Neural cell (in vitro differentiated cells): Measurements from ENCODE around the gene ERBB4. TPM values are rescaled to one million over a fixed set of nuclear protein-coding genes. Genes with fewer than 3 reads are reported as not detected.

Experiments used
- H2AFZ ChIP-seq: fragments of 200-600, 300-800 bp; sonication (generic), shearing (Covaris generic); 2 replicates; pipeline ENCODE4 v1.6.0; 2014; ENCODE audit warnings: low read depth, mild to moderate bottlenecking, antibody characterized with exemption, low read length, moderate library complexity
- H3F3A ChIP-seq: fragments of 200-600 bp; shearing (Covaris generic); 2 replicates; pipeline ENCODE4 v1.6.1; 2016; ENCODE audit warnings: mild to moderate bottlenecking, moderate library complexity, mixed read lengths, antibody characterized with exemption, low read length; ENCODE audit not compliant: insufficient read depth, poor library complexity, severe bottlenecking
- H3K27ac ChIP-seq: fragments of 200-600, 300-800 bp; sonication (generic), shearing (Covaris generic); 2 replicates; pipeline ENCODE4 v1.5.1; 2014; ENCODE audit warnings: mild to moderate bottlenecking, low read length, moderate library complexity
- H3K27me3 ChIP-seq: fragments of 300-800, 200-600 bp; sonication (generic), shearing (Covaris generic); 2 replicates; pipeline ENCODE4 v1.6.0; 2014; ENCODE audit warnings: mild to moderate bottlenecking, low read depth, low read length, moderate library complexity; ENCODE audit not compliant: insufficient read depth
- H3K36me3 ChIP-seq: fragments of 300-800, 200-600 bp; sonication (generic), shearing (Covaris generic); 2 replicates; pipeline ENCODE4 v1.5.1; 2014; ENCODE audit warnings: mild to moderate bottlenecking, antibody characterized with exemption, low read length, moderate library complexity; ENCODE audit not compliant: insufficient read depth
- H3K4me2 ChIP-seq: fragments of 300-800, 200-600 bp; sonication (generic), shearing (Covaris generic); 2 replicates; pipeline ENCODE4 v1.6.0; 2014; ENCODE audit warnings: mild to moderate bottlenecking, low read length
- H3K4me3 ChIP-seq: fragments of 300-800, 200-600 bp; sonication (generic), shearing (Covaris generic); 2 replicates; pipeline ENCODE4 v1.5.1; 2014; ENCODE audit warnings: mild to moderate bottlenecking, low read length, moderate library complexity
- H3K79me2 ChIP-seq: fragments of 200-600 bp; shearing (Covaris generic); replicated peaks from 2 replicates; pipeline ENCODE4 v1.6.0; 2014; ENCODE audit warnings: mild to moderate bottlenecking, low read length, moderate library complexity; ENCODE audit not compliant: insufficient read depth
- H3K9ac ChIP-seq: fragments of 300-800, 200-600 bp; sonication (generic), shearing (Covaris generic); 2 replicates; pipeline ENCODE4 v1.6.1; 2016; ENCODE audit warnings: mild to moderate bottlenecking, low read length, mixed read lengths
- H3K9me2 ChIP-seq: fragments of 200-600 bp; shearing (Covaris generic); 2 replicates; pipeline ENCODE4 v1.6.1; 2016; ENCODE audit warnings: mild to moderate bottlenecking, low read length, mixed read lengths; ENCODE audit not compliant: insufficient read depth
- H3K9me3 ChIP-seq: fragments of 200-600, 300-800 bp; sonication (generic), shearing (Covaris generic); 2 replicates; pipeline ENCODE4 v1.6.1; 2016; ENCODE audit warnings: mild to moderate bottlenecking, mixed run types, low read length, moderate library complexity, mixed read lengths
- H4K20me1 ChIP-seq: fragments of 200-600 bp; shearing (Covaris generic); 2 replicates; pipeline ENCODE4 v1.6.1; 2016; ENCODE audit warnings: mild to moderate bottlenecking, mixed run types; ENCODE audit not compliant: insufficient read depth
- CTCF ChIP-seq: fragments of 450-650 bp; IDR thresholded peaks from 2 replicates; pipeline ENCODE4 v1.5.1; 2014; ENCODE audit warnings: antibody characterized with exemption, mild to moderate bottlenecking, moderate library complexity; ENCODE audit not compliant: poor library complexity, severe bottlenecking
- EP300 ChIP-seq: fragments of 450-650 bp; conservative IDR thresholded peaks from 2 replicates; pipeline ENCODE4 v1.6.1; 2014; ENCODE audit warnings: antibody characterized with exemption, mild to moderate bottlenecking, moderate library complexity; ENCODE audit not compliant: poor library complexity, severe bottlenecking
- EZH2 ChIP-seq: fragments of 200-600, 300-800 bp; shearing (Covaris generic), sonication (generic); IDR thresholded peaks from 2 replicates; pipeline ENCODE4 v1.6.1; 2014; ENCODE audit warnings: antibody characterized with exemption, low read length, borderline replicate concordance, mild to moderate bottlenecking; ENCODE audit not compliant: insufficient read depth, poor library complexity, severe bottlenecking
- MXI1 ChIP-seq: fragments of 450-650 bp; conservative IDR thresholded peaks from 2 replicates; pipeline ENCODE4 v1.6.1; 2014; ENCODE audit warnings: antibody characterized with exemption, mild to moderate bottlenecking; ENCODE audit not compliant: poor library complexity, severe bottlenecking
- POLR2AphosphoS5 ChIP-seq: IDR thresholded peaks from 2 replicates; pipeline ENCODE4 v1.6.1; 2012
- RAD21 ChIP-seq: fragments of 450-650 bp; conservative IDR thresholded peaks from 2 replicates; pipeline ENCODE4 v1.6.1; 2014; ENCODE audit warnings: antibody characterized with exemption, mild to moderate bottlenecking, moderate library complexity
- REST ChIP-seq: IDR thresholded peaks from 2 replicates; pipeline ENCODE4 v1.6.1; 2012; ENCODE audit warnings: borderline replicate concordance
- SMC3 ChIP-seq: fragments of 450-650 bp; conservative IDR thresholded peaks from 2 replicates; pipeline ENCODE4 v1.6.1; 2014; ENCODE audit warnings: antibody characterized with exemption, mild to moderate bottlenecking, moderate library complexity; ENCODE audit not compliant: poor library complexity
- TAF1 ChIP-seq: IDR thresholded peaks from 2 replicates; pipeline ENCODE4 v1.6.1; 2012; ENCODE audit warnings: low read depth
- polyA plus RNA-seq: library from polyadenylated mRNA; depleted of rRNA; stranded (reverse); fragments of >200 nt; gene quantifications from 2 replicates; pipeline ENCODE4 v1.2.3, GENCODE V29; 2014

Gene ERBB4
- polyA plus RNA-seq, 1 donor from 2014 or later = 0.69 TPM

GRCh38 chr2:211923019-211923418 lies 615.6 kb downstream of the ERBB4 start:
- Histone ChIP-seq H3K9ac (no peak overlapping the region), H3K27ac (no peak overlapping the region), H3F3A (no peaks in the 10 kb centered on the region), H3K79me2 (no peaks in the 10 kb centered on the region), H3K36me3 (no peaks in the 10 kb centered on the region), H3K9me3 (no peaks in the 10 kb centered on the region), H2AFZ (no peak overlapping the region), H3K27me3 (no peaks in the 10 kb centered on the region), H3K4me2 (no peak overlapping the region), H3K4me3 (no peak overlapping the region), H3K9me2 (no peaks in the 10 kb centered on the region), H4K20me1 (no peaks in the 10 kb centered on the region)
- TF ChIP-seq EP300 (no peak), SMC3 (no peak), REST (no peak), RAD21 (no peak), MXI1 (no peak), EZH2 (no peak), POLR2AphosphoS5 (no peak), TAF1 (no peak), CTCF (no peak)

DNA sequence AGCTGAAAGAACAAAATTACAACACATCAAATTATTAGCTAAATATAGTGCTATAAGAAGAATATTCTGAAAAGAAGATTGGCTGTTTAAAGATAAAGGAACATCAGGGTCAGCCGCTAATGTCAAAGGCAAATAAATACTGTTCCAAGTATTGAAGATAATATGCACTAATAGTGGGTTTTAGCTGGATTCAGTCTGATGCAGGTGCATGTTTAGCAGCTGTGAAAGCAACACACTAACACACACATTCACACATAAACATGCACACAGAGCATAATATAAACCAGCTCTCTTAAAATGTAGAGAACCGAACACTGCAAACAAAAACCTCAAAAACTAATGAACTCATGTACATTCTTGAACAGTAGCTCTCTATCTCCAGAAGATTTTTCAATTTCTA lies 634.6 kb downstream of the ERBB4 start:
- Histone ChIP-seq H3K4me2 (no peak overlapping the region), H3K9ac (no peak overlapping the region), H3K79me2 (no peaks in the 10 kb centered on the region)

More for the DNA sequence above, 634.6 kb downstream of the ERBB4 start:
- H3K4me3 ChIP-seq = no peak overlapping the region
- no peaks in the 10 kb centered on the region for H3F3A ChIP-seq
- H3K9me2 ChIP-seq = no peaks in the 10 kb centered on the region
- H3K27ac ChIP-seq = no peak overlapping the region
- TF ChIP-seq SMC3 = no peak
- TF ChIP-seq POLR2AphosphoS5 = peak; percentile 61
- no peaks in the 10 kb centered on the region for H3K36me3 ChIP-seq
- H3K27me3 ChIP-seq = no peaks in the 10 kb centered on the region
- no peaks in the 10 kb centered on the region for H4K20me1 ChIP-seq
- H2AFZ ChIP-seq = no peak overlapping the region
- no peaks in the 10 kb centered on the region for H3K9me3 ChIP-seq
